ENCODE results near the gene HTR3A.
A peak's percentile ranks its signal among the peaks of the same experiment; 100 is the strongest.

The HTR3A gene

GRCh38 chr11:114019046-114019445, 44.1 kb downstream of the HTR3A start:
- no peak for DNase-seq (ENCODE audit: low read depth, low spot score)

- DNase-seq (ENCODE audit: low read depth, low spot score), result no peak
Observed at GRCh38 chr11:114019574-114019973, 44.7 kb downstream of the HTR3A start.

GRCh38 chr11:114025329-114025907, 50.5 kb downstream of the HTR3A start:
- DNase-seq (ENCODE audit: low read depth, low spot score), result no peak

- no peak for DNase-seq (ENCODE audit: low read depth, low spot score)
Observed at GRCh38 chr11:114026355-114026754, 51.4 kb downstream of the HTR3A start.

GRCh38 chr11:114027391-114027790, 52.5 kb downstream of the HTR3A start:
- no peak for DNase-seq (ENCODE audit: low read depth, low spot score)

GRCh38 chr11:114027926-114028325, 53.0 kb downstream of the HTR3A start:
- DNase-seq (ENCODE audit: low read depth, low spot score), result no peak

- DNase-seq (ENCODE audit: low read depth, low spot score), result no peak
Observed at GRCh38 chr11:114031246-114031966, 56.5 kb downstream of the HTR3A start.

GRCh38 chr11:114031967-114032320, 57.0 kb downstream of the HTR3A start:
- DNase-seq (ENCODE audit: low read depth, low spot score), result no peak

- no peak for DNase-seq (ENCODE audit: low read depth, low spot score)
Observed at GRCh38 chr11:114033066-114033465, 58.2 kb downstream of the HTR3A start.

- no peak for DNase-seq (ENCODE audit: low read depth, low spot score)
Observed at GRCh38 chr11:114033572-114033971, 58.7 kb downstream of the HTR3A start.

- no peak for DNase-seq (ENCODE audit: low read depth, low spot score)
Observed at GRCh38 chr11:114034956-114035355, 60.0 kb downstream of the HTR3A start.

GRCh38 chr11:114036147-114036811, 61.4 kb downstream of the HTR3A start:
- DNase-seq (ENCODE audit: low read depth, low spot score), result peak; percentile 67

GRCh38 chr11:114036958-114037357, 62.0 kb downstream of the HTR3A start:
- DNase-seq (ENCODE audit: low read depth, low spot score), result no peak

- DNase-seq (ENCODE audit: low read depth, low spot score), result no peak
Observed at GRCh38 chr11:114039551-114039950, 64.6 kb downstream of the HTR3A start.

All from brain pericyte (primary cell).